T-cell (primary cell): Measurements from ENCODE around the gene CARD18. TPM values are rescaled to one million over a fixed set of nuclear protein-coding genes. Genes with fewer than 3 reads are reported as not detected.

Experiments used
- ATAC-seq, 4 experiments: fragments of 200-7000 bp in 3 of 4; fragments of 150-1000 bp in 1 of 4; cut with Tn5 transposase; replicated peaks in 1 of 4; 1 replicate in 3 of 4; 2 replicates in 1 of 4; pipeline ENCODE4 v1.10.0; 2021; ENCODE audit warnings: moderate library complexity in 3 of 4, mild to moderate bottlenecking in 2 of 4, moderate number of reproducible peaks in 1 of 4
- CTCF ChIA-PET, 2 donors: fragments of 300-600 bp; sonication (Branson Sonifier 250); formaldehyde crosslinking; loops; one replicate each; lab custom pipeline; 2022; ENCODE audit warnings: antibody characterized with exemption in 2 of 2; lab: Charles Lee
- POLR2A ChIA-PET, 2 donors: fragments of 300-600 bp; sonication (Branson Sonifier 250); formaldehyde crosslinking; loops; one replicate each; lab custom pipeline; 2022; ENCODE audit warnings: antibody characterized with exemption in 2 of 2; lab: Charles Lee
- DNase-seq, 35 experiments: peaks; one replicate each; pipeline versions ENCODE4 v3.0.0 to v3.0.0-alpha.2; 2013 to 2023
- H3K27ac ChIP-seq: one replicate; pipeline ENCODE4 v1.5.1; 2013; ENCODE audit warnings: low read length
- H3K27me3 ChIP-seq, 2 experiments: replicated peaks in 1 of 2; 1 replicate in 1 of 2; 2 replicates in 1 of 2; pipeline versions ENCODE4 v1.6.1 to v1.7.0; 2013; ENCODE audit warnings: low read length in 1 of 2, mixed read lengths in 1 of 2; ENCODE audit not compliant: control insufficient read depth in 2 of 2, insufficient read depth in 2 of 2; ENCODE audit errors: extremely low read depth in 1 of 2
- H3K36me3 ChIP-seq, 2 donors: 1 replicate in 1 of 2; 2 replicates in 1 of 2; pipeline versions ENCODE4 v1.6.1 to v1.7.0; 2013; ENCODE audit warnings: low read length in 1 of 2; ENCODE audit not compliant: control insufficient read depth in 2 of 2, insufficient read depth in 1 of 2; ENCODE audit errors: extremely low read depth in 1 of 2
- H3K4me1 ChIP-seq, 2 experiments: 1 replicate in 1 of 2; 2 replicates in 1 of 2; pipeline versions ENCODE4 v1.6.1 to v1.7.0; 2013; ENCODE audit warnings: low read length in 2 of 2, mixed read lengths in 1 of 2; ENCODE audit not compliant: insufficient read depth in 2 of 2, control insufficient read depth in 1 of 2; ENCODE audit errors: extremely low read depth in 1 of 2
- H3K4me3 ChIP-seq, 2 donors: 1 replicate in 1 of 2; 2 replicates in 1 of 2; pipeline versions ENCODE4 v1.5.1 to v1.7.0; 2013; ENCODE audit warnings: mild to moderate bottlenecking in 2 of 2, low read length in 1 of 2, moderate library complexity in 1 of 2; ENCODE audit not compliant: control insufficient read depth in 1 of 2; ENCODE audit errors: extremely low read depth in 1 of 2
- H3K9me3 ChIP-seq: 2 replicates; pipeline ENCODE4 v1.7.0; 2013
- H3K27ac Mint-ChIP-seq, 2 donors: one replicate each; pipeline ENCODE4 v1.8.0; 2020 to 2021; ENCODE audit warnings: mild to moderate bottlenecking in 2 of 2, mixed read lengths in 2 of 2
- H3K27me3 Mint-ChIP-seq, 2 donors: one replicate each; pipeline ENCODE4 v1.8.0; 2021 to 2022; ENCODE audit warnings: mixed read lengths in 2 of 2
- H3K36me3 Mint-ChIP-seq: one replicate; pipeline ENCODE4 v1.8.0; 2021; ENCODE audit warnings: mixed read lengths
- H3K4me1 Mint-ChIP-seq, 3 donors: one replicate each; pipeline ENCODE4 v1.8.0; 2020 to 2022; ENCODE audit warnings: mixed read lengths in 3 of 3, mild to moderate bottlenecking in 1 of 3
- H3K4me3 Mint-ChIP-seq, 3 donors: one replicate each; pipeline ENCODE4 v1.8.0; 2020 to 2022; ENCODE audit warnings: mild to moderate bottlenecking in 3 of 3, mixed read lengths in 3 of 3, moderate library complexity in 3 of 3
- H3K9me3 Mint-ChIP-seq, 3 donors: one replicate each; pipeline ENCODE4 v1.8.0; 2020 to 2022; ENCODE audit warnings: mixed read lengths in 3 of 3
- WGBS: methylation state at CpG from one replicate; pipeline ENCODE4 v1.1.5; 2013; ENCODE audit warnings: missing lambda C conversion rate; ENCODE audit not compliant: insufficient coverage; 5-methylcytosine and 5-hydroxymethylcytosine counted together
- total RNA-seq, 35 experiments: library from RNA in 6 of 35; stranded (reverse) in 6 of 35; fragments of 120-200 nt in 1 of 35; gene quantifications; one replicate each; pipeline versions ENCODE4 v1.2.1 to v1.2.4 and lab custom pipeline; 2013 to 2026

CARD18 gene
- total RNA-seq, 5 donors from 2014 or later (not counting 1 experiment from before 2014, with no cell fraction given) = not detected

GRCh38 chr11:105177658-105178057 lies 38.1 kb upstream of the CARD18 start:
- Histone ChIP-seq H3K9me3 (no peaks in the 10 kb centered on the region), H3K4me1 (no peaks in the 10 kb centered on the region), H3K27me3 (no peaks in the 10 kb centered on the region), H3K27ac (no peak overlapping the region), H3K36me3 (no peaks in the 10 kb centered on the region), H3K4me3 (no peak overlapping the region)
- ChIA-PET CTCF (no interaction called here), POLR2A (no interaction called here)
- Mint-ChIP-seq H3K4me1 (no peaks in the 10 kb centered on the region), H3K9me3 (no peaks in the 10 kb centered on the region), H3K36me3 (no peaks in the 10 kb centered on the region), H3K27me3 (peaks cover 7 to 10% of the 10 kb centered on the region in 2 donors), H3K27ac (no peak overlapping the region), H3K4me3 (no peak overlapping the region)
- DNase-seq = no peak
- no peak for ATAC-seq

GRCh38 chr11:105168457-105168856 lies 28.9 kb upstream of the CARD18 start:
- H3K4me1 ChIP-seq = no peaks in the 10 kb centered on the region
- H3K4me3 ChIP-seq = no peak overlapping the region
- no peaks in the 10 kb centered on the region for H3K27me3 ChIP-seq
- Mint-ChIP-seq H3K27ac (no peak overlapping the region), H3K9me3 (peaks cover 8 to 23% (median 12%) of the 10 kb centered on the region in 3 donors), H3K27me3 (peaks cover 0 to 2% of the 10 kb centered on the region in 2 donors), H3K4me1 (no peaks in the 10 kb centered on the region), H3K4me3 (no peak overlapping the region), H3K36me3 (no peaks in the 10 kb centered on the region)
- H3K36me3 ChIP-seq = no peaks in the 10 kb centered on the region
- no peak for DNase-seq
- no peaks in the 10 kb centered on the region for H3K9me3 ChIP-seq
- ChIA-PET CTCF (interaction anchor here in 1 of 2 donors (0.7 kb wide), 1 partner anchor 10 kb away, joined by 4 read pairs; no protein-coding TSS in a partner anchor), POLR2A (no interaction called here)
- ATAC-seq = no peak
- no peak overlapping the region for H3K27ac ChIP-seq

GRCh38 chr11:105167244-105167643 lies 27.7 kb upstream of the CARD18 start:
- no peaks in the 10 kb centered on the region for H3K27me3 ChIP-seq
- WGBS = no CpG with 5 or more reads among the region's 3 CpGs
- POLR2A ChIA-PET = no interaction called here
- H3K4me3 ChIP-seq = no peak overlapping the region
- no peaks in the 10 kb centered on the region for H3K4me1 ChIP-seq
- Mint-ChIP-seq H3K4me3 (no peak overlapping the region), H3K4me1 (no peaks in the 10 kb centered on the region), H3K36me3 (no peaks in the 10 kb centered on the region), H3K27ac (no peak overlapping the region), H3K9me3 (peaks cover 8 to 19% (median 9%) of the 10 kb centered on the region in 3 donors), H3K27me3 (no peaks in the 10 kb centered on the region)
- DNase-seq = no peak
- CTCF ChIA-PET = no interaction called here
- no peak for ATAC-seq
- no peak overlapping the region for H3K27ac ChIP-seq
- no peaks in the 10 kb centered on the region for H3K36me3 ChIP-seq
- H3K9me3 ChIP-seq = no peaks in the 10 kb centered on the region

- ChIA-PET POLR2A (no interaction called here), CTCF (no interaction called here)
- Mint-ChIP-seq H3K4me1 (no peaks in the 10 kb centered on the region), H3K4me3 (no peak overlapping the region), H3K9me3 (no peaks in the 10 kb centered on the region), H3K36me3 (no peaks in the 10 kb centered on the region), H3K27ac (no peak overlapping the region), H3K27me3 (no peaks in the 10 kb centered on the region)
- no peaks in the 10 kb centered on the region for H3K36me3 ChIP-seq
- H3K4me1 ChIP-seq = no peaks in the 10 kb centered on the region
- H3K27ac ChIP-seq = no peak overlapping the region
- no peak overlapping the region for H3K4me3 ChIP-seq
- H3K27me3 ChIP-seq = no peaks in the 10 kb centered on the region
- no peak for ATAC-seq
- no peaks in the 10 kb centered on the region for H3K9me3 ChIP-seq
- DNase-seq = no peak
- no CpG with 5 or more reads among the region's 4 CpGs for WGBS
Measured at GRCh38 chr11:105164208-105164607, 24.6 kb upstream of the CARD18 start.

GRCh38 chr11:105162506-105162905 lies 22.9 kb upstream of the CARD18 start:
- DNase-seq = no peak
- no peaks in the 10 kb centered on the region for H3K9me3 ChIP-seq
- H3K4me1 ChIP-seq = no peaks in the 10 kb centered on the region
- WGBS = no CpG with 5 or more reads among the region's 1 CpG
- Mint-ChIP-seq H3K27me3 (no peaks in the 10 kb centered on the region), H3K9me3 (no peaks in the 10 kb centered on the region), H3K36me3 (no peaks in the 10 kb centered on the region), H3K4me1 (no peaks in the 10 kb centered on the region), H3K27ac (no peak overlapping the region), H3K4me3 (no peak overlapping the region)
- ChIA-PET CTCF (no interaction called here), POLR2A (no interaction called here)
- ATAC-seq = no peak
- no peaks in the 10 kb centered on the region for H3K27me3 ChIP-seq
- no peak overlapping the region for H3K27ac ChIP-seq
- H3K4me3 ChIP-seq = no peak overlapping the region
- no peaks in the 10 kb centered on the region for H3K36me3 ChIP-seq

GRCh38 chr11:105158436-105158835 lies 18.9 kb upstream of the CARD18 start:
- H3K27ac Mint-ChIP-seq = no peak overlapping the region
- no peaks in the 10 kb centered on the region for H3K36me3 Mint-ChIP-seq
- Histone ChIP-seq H3K9me3 (no peaks in the 10 kb centered on the region), H3K27ac (no peak overlapping the region), H3K27me3 (no peaks in the 10 kb centered on the region), H3K4me1 (no peaks in the 10 kb centered on the region), H3K36me3 (no peaks in the 10 kb centered on the region), H3K4me3 (no peak overlapping the region)
- POLR2A ChIA-PET = no interaction called here
- WGBS = no CpG with 5 or more reads among the region's 1 CpG
- no peak overlapping the region for H3K4me3 Mint-ChIP-seq
- no peaks in the 10 kb centered on the region for H3K4me1 Mint-ChIP-seq
- peaks cover 0 to 6% of the 10 kb centered on the region in 2 donors for H3K27me3 Mint-ChIP-seq
- ATAC-seq (no peak), DNase-seq (no peak)
- no peaks in the 10 kb centered on the region for H3K9me3 Mint-ChIP-seq
- CTCF ChIA-PET = interaction anchor here in 1 of 2 donors (0.6 kb wide), 1 partner anchor 10 kb away, joined by 4 read pairs; no protein-coding TSS in a partner anchor

- Mint-ChIP-seq H3K27ac (no peak overlapping the region), H3K4me3 (no peak overlapping the region), H3K27me3 (peaks cover 0 to 6% of the 10 kb centered on the region in 2 donors), H3K36me3 (no peaks in the 10 kb centered on the region), H3K4me1 (no peaks in the 10 kb centered on the region), H3K9me3 (no peaks in the 10 kb centered on the region)
- no peaks in the 10 kb centered on the region for H3K27me3 ChIP-seq
- no CpG with 5 or more reads among the region's 4 CpGs for WGBS
- CTCF ChIA-PET = no interaction called here
- POLR2A ChIA-PET = no interaction called here
- no peak overlapping the region for H3K27ac ChIP-seq
- H3K9me3 ChIP-seq = no peaks in the 10 kb centered on the region
- DNase-seq (no peak), ATAC-seq (no peak)
- no peaks in the 10 kb centered on the region for H3K36me3 ChIP-seq
- no peak overlapping the region for H3K4me3 ChIP-seq
- no peaks in the 10 kb centered on the region for H3K4me1 ChIP-seq
Measured at GRCh38 chr11:105156720-105157119, 17.2 kb upstream of the CARD18 start.
